ENCODE data around the gene APOBEC3B. TPM values are rescaled to one million over a fixed set of nuclear protein-coding genes. Genes with fewer than 3 reads are reported as not detected.
"Not testable (repeated sequence)": the region's sequence is repeated elsewhere in the genome, so short reads cannot be mapped to it uniquely, and the experiment has no call there.

The APOBEC3B gene
- total and polyA plus RNA-seq, 2 donors (not counting 3 experiments of a cell fraction or from before 2014, with no cell fraction given) = 10.3 to 19.9 TPM

GRCh38 chr22:39039306-39040126, 57.4 kb downstream of the APOBEC3B start:
- FAIRE-seq (no peak), DNase-seq (ENCODE audit: low read depth, low spot score) (no peak)
- Histone ChIP-seq H3K4me2 (ENCODE audit: insufficient read depth, low read length) (no peak overlapping the region), H3K79me2 (ENCODE audit: control insufficient read depth, insufficient read depth, low read length) (peaks cover 4% of the 10 kb centered on the region), H3K36me3 (ENCODE audit: control insufficient read depth in 2 of 2, extremely low read depth in 1 of 2, insufficient read depth in 2 of 2, low read length in 2 of 2) (no peaks in the 10 kb centered on the region), H4K20me1 (replicated peaks; ENCODE audit: control insufficient read depth, extremely low read depth, insufficient read depth, low read length) (no peaks in the 10 kb centered on the region), H3K4me3 (replicated peaks in 1 of 3; ENCODE audit: insufficient read depth in 1 of 3, low read depth in 1 of 3, low read length in 3 of 3) (no peak overlapping the region), H2AFZ (ENCODE audit: low read depth, low read length) (peak overlapping the region; percentile 70), H3K27ac (ENCODE audit: insufficient read depth, low read depth, low read length) (no peak overlapping the region), H3K4me1 (ENCODE audit: control insufficient read depth, extremely low read depth, insufficient read depth, low read length) (peaks cover 2% of the 10 kb centered on the region), H3K9me3 (replicated peaks; ENCODE audit: control insufficient read depth, insufficient read depth, low read length) (no peaks in the 10 kb centered on the region), H3K27me3 (ENCODE audit: control insufficient read depth in 2 of 2, insufficient read depth in 2 of 2, low read length in 2 of 2) (no peaks in the 10 kb centered on the region), H3K9ac (replicated peaks; ENCODE audit: extremely low read depth, insufficient read depth, low read length) (no peak overlapping the region), H3K9me1 (replicated peaks; ENCODE audit: control insufficient read depth, extremely low read depth, insufficient read depth, low read length) (no peaks in the 10 kb centered on the region)
- POLR2A ChIA-PET = no interaction called here
- intact Hi-C loops (cut with micrococcal nuclease) (no loop called here), dilution Hi-C loops (cut with MboI; ENCODE audit: extremely low pct_ligation_motif_present, low sequenced_read_pairs) (no loop called here)
- CTCF ChIA-PET = no interaction called here
- TF ChIP-seq MYC (IDR thresholded peaks at IDR 0.05; ENCODE audit: low read depth, low read length) = no peak
- no peak for TF ChIP-seq FOS (IDR thresholded peaks at IDR 0.05; ENCODE audit: borderline replicate concordance, insufficient read depth, low read length)
- TF ChIP-seq POLR2AphosphoS5 (IDR thresholded peaks at IDR 0.05; ENCODE audit: insufficient read depth, low read depth, low read length) = no peak
- no peak for TF ChIP-seq CTCF (IDR thresholded peaks at IDR 0.05; ENCODE audit: extremely low read depth in 1 of 2, insufficient read depth in 1 of 2, low read depth in 1 of 2, low read length in 2 of 2)
- TF ChIP-seq POLR2A (IDR thresholded peaks at IDR 0.05; ENCODE audit: low read depth, low read length) = no peak
- no peak for TF ChIP-seq EZH2 (IDR thresholded peaks at IDR 0.05; ENCODE audit: borderline replicate concordance, low read depth, low read length, severe bottlenecking)
- no TSS peak for BruUV-seq (replicated peaks)

- H2AFZ ChIP-seq (ENCODE audit: low read depth, low read length) = peak overlapping the region; percentile 70
- H4K20me1 ChIP-seq (replicated peaks; ENCODE audit: control insufficient read depth, extremely low read depth, insufficient read depth, low read length); DNase-seq (ENCODE audit: low read depth, low spot score); H3K27me3 ChIP-seq (ENCODE audit: control insufficient read depth in 2 of 2, insufficient read depth in 2 of 2, low read length in 2 of 2); H3K4me1 ChIP-seq (ENCODE audit: control insufficient read depth, extremely low read depth, insufficient read depth, low read length); H3K9ac ChIP-seq (replicated peaks; ENCODE audit: extremely low read depth, insufficient read depth, low read length); POLR2A ChIA-PET; H3K27ac ChIP-seq (ENCODE audit: insufficient read depth, low read depth, low read length); H3K4me2 ChIP-seq (ENCODE audit: insufficient read depth, low read length); dilution Hi-C loops (cut with MboI; ENCODE audit: extremely low pct_ligation_motif_present, low sequenced_read_pairs); FAIRE-seq; H3K9me1 ChIP-seq (replicated peaks; ENCODE audit: control insufficient read depth, extremely low read depth, insufficient read depth, low read length); H3K4me3 ChIP-seq (replicated peaks in 1 of 3; ENCODE audit: insufficient read depth in 1 of 3, low read depth in 1 of 3, low read length in 3 of 3); BruUV-seq (replicated peaks); H3K36me3 ChIP-seq (ENCODE audit: control insufficient read depth in 2 of 2, extremely low read depth in 1 of 2, insufficient read depth in 2 of 2, low read length in 2 of 2); CTCF ChIA-PET; H3K9me3 ChIP-seq (replicated peaks; ENCODE audit: control insufficient read depth, insufficient read depth, low read length); H3K79me2 ChIP-seq (ENCODE audit: control insufficient read depth, insufficient read depth, low read length); intact Hi-C loops (cut with micrococcal nuclease): not testable (repeated sequence)
Measured at GRCh38 chr22:39040155-39040537, 58.0 kb downstream of the APOBEC3B start.

- CTCF ChIA-PET; H3K27me3 ChIP-seq (ENCODE audit: control insufficient read depth in 2 of 2, insufficient read depth in 2 of 2, low read length in 2 of 2); H3K79me2 ChIP-seq (ENCODE audit: control insufficient read depth, insufficient read depth, low read length); POLR2A ChIA-PET; H3K4me1 ChIP-seq (ENCODE audit: control insufficient read depth, extremely low read depth, insufficient read depth, low read length); H4K20me1 ChIP-seq (replicated peaks; ENCODE audit: control insufficient read depth, extremely low read depth, insufficient read depth, low read length); H3K9me3 ChIP-seq (replicated peaks; ENCODE audit: control insufficient read depth, insufficient read depth, low read length); dilution Hi-C loops (cut with MboI; ENCODE audit: extremely low pct_ligation_motif_present, low sequenced_read_pairs); H3K9me1 ChIP-seq (replicated peaks; ENCODE audit: control insufficient read depth, extremely low read depth, insufficient read depth, low read length); BruUV-seq (replicated peaks); H3K36me3 ChIP-seq (ENCODE audit: control insufficient read depth in 2 of 2, extremely low read depth in 1 of 2, insufficient read depth in 2 of 2, low read length in 2 of 2); intact Hi-C loops (cut with micrococcal nuclease): not testable (repeated sequence)
- peak within 1 kb of the TSS; percentile 45 to 69 (median 65) for H3K4me3 ChIP-seq (replicated peaks in 1 of 3; ENCODE audit: insufficient read depth in 1 of 3, low read depth in 1 of 3, low read length in 3 of 3)
- peak within 1 kb of the TSS; percentile 65 for H3K4me2 ChIP-seq (ENCODE audit: insufficient read depth, low read length)
- peak within 1 kb of the TSS; percentile 47 for H3K9ac ChIP-seq (replicated peaks; ENCODE audit: extremely low read depth, insufficient read depth, low read length)
- peak; percentile 44 for DNase-seq (ENCODE audit: low read depth, low spot score)
- peak within 1 kb of the TSS; percentile 28 for H3K27ac ChIP-seq (ENCODE audit: insufficient read depth, low read depth, low read length)
- peak within 1 kb of the TSS; percentile 92 for H2AFZ ChIP-seq (ENCODE audit: low read depth, low read length)
- FAIRE-seq = peak; percentile 91
Measured at GRCh38 chr22:39040538-39041296, 58.6 kb downstream of the APOBEC3B start, which contains the start of gene APOBEC3F. Gene APOBEC3F (plus strand): TSS chr22:39040864. CDS start chr22:39040961, 97 bp downstream.
